PFSK-1 (cell line): ENCODE measurements around the gene PPP1R15B.

Experiments
- FOXP2 ChIP-seq: optimal IDR thresholded peaks from 2 replicates; pipeline ENCODE3; 2011; ENCODE audit warnings: borderline replicate concordance, control low read depth, inconsistent platforms; ENCODE audit not compliant: insufficient read depth; ENCODE audit errors: extremely low read length, extremely low read depth
- POLR2AphosphoS5 ChIP-seq: IDR thresholded peaks from 2 replicates; pipeline ENCODE4 v1.6.1; 2012; ENCODE audit warnings: low read depth, mild to moderate bottlenecking, control low read depth, low read length, moderate library complexity
- SIN3A ChIP-seq: IDR thresholded peaks from 2 replicates; pipeline ENCODE4 v1.6.1; 2012; ENCODE audit warnings: mild to moderate bottlenecking, low read length, moderate library complexity, borderline replicate concordance; ENCODE audit not compliant: insufficient read depth
- TAF1 ChIP-seq: IDR thresholded peaks from 2 replicates; pipeline ENCODE4 v1.6.1; 2012; ENCODE audit warnings: low read length, control low read depth, borderline replicate concordance; ENCODE audit not compliant: insufficient read depth
- TF ChIP-seq, protein P1 (sequence below), 2 experiments: IDR thresholded peaks; 2 replicates each; pipeline versions ENCODE4 v1.6.1 to v1.8.0; 2011 to 2012; ENCODE audit warnings: low read depth in 2 of 2, low read length in 2 of 2, control low read depth in 1 of 2, inconsistent platforms in 1 of 2, mild to moderate bottlenecking in 1 of 2, moderate library complexity in 1 of 2; ENCODE audit not compliant: insufficient read depth in 1 of 2

The PPP1R15B gene

DNA sequence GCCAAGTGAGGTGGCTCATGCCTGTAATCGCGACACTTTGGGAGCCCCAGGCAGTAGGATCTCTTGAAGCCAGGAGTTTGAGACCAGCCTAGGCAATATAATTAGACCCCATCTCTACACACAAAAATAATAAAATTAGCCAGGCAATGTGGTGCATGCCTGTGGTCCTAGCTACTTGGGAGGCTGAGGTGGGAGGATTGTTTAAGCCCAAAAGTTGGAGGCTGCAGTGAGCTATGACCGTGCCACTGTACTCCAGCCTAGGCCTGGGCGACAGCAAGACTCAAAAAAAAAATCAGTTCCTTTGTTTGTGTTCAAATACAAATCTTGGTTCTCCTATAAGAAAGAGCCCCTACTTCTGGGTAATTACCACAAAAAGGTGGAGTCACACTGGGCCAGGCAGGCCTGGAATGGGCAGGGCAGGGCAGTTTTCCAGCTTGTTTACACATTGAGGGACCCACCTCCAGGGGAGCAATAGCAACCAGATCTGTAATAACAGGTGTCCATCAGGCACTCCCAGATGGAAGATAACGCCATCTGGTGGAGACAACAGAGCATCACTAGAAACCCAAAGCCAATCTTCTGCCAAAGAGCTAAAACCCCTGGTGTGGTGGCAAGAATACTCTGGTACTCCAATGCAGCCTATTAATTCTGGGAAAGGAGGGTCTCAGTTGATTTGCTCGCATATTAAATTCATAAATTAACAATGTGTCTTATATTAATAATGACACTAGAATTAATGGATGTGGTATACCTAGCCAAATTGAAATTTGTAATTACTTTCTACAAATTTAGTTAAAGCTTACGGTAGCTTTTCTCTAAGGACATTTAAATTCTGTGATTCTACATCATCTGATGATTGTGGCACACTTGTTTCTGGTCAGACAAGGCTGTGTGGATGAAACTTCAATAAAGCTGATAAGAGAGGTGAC lies 13.2 kb downstream of the PPP1R15B start:
- TF ChIP-seq FOXP2 (peak; percentile 64), POLR2AphosphoS5 (peak; percentile 32; the same call in 1 of the 2 replicates), TAF1 (no peak)

- TF ChIP-seq POLR2AphosphoS5 (no peak), FOXP2 (no peak), SIN3A (no peak), TAF1 (no peak)
- TF ChIP-seq, protein P1, sequence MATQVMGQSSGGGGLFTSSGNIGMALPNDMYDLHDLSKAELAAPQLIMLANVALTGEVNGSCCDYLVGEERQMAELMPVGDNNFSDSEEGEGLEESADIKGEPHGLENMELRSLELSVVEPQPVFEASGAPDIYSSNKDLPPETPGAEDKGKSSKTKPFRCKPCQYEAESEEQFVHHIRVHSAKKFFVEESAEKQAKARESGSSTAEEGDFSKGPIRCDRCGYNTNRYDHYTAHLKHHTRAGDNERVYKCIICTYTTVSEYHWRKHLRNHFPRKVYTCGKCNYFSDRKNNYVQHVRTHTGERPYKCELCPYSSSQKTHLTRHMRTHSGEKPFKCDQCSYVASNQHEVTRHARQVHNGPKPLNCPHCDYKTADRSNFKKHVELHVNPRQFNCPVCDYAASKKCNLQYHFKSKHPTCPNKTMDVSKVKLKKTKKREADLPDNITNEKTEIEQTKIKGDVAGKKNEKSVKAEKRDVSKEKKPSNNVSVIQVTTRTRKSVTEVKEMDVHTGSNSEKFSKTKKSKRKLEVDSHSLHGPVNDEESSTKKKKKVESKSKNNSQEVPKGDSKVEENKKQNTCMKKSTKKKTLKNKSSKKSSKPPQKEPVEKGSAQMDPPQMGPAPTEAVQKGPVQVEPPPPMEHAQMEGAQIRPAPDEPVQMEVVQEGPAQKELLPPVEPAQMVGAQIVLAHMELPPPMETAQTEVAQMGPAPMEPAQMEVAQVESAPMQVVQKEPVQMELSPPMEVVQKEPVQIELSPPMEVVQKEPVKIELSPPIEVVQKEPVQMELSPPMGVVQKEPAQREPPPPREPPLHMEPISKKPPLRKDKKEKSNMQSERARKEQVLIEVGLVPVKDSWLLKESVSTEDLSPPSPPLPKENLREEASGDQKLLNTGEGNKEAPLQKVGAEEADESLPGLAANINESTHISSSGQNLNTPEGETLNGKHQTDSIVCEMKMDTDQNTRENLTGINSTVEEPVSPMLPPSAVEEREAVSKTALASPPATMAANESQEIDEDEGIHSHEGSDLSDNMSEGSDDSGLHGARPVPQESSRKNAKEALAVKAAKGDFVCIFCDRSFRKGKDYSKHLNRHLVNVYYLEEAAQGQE (IDR thresholded peaks at IDR 0.05; ENCODE audit: insufficient read depth in 1 of 2, low read depth in 2 of 2, low read length in 2 of 2), result no peak
Measured at GRCh38 chr1:204396015-204396583, 15.5 kb downstream of the PPP1R15B start.

DNA sequence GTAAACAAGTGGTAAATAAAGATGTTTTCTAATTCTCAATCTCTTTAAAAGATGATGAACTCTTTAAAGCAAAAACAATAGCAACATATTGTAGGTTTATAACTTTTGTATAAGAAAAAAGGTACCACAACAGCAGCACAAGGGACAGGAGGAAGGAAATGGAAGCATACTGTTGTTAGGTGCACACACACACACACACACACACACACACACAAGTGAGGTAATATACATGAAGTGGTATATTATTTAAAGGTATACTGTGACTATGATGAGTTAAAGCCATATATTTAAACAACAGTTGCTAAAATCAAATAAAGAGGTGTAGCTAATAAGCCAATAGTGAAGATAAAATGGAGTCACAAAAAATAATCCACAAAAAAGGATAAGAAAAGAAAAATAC lies 20.0 kb downstream of the PPP1R15B start:
- TF ChIP-seq, protein P1 (IDR thresholded peaks at IDR 0.05; ENCODE audit: insufficient read depth in 1 of 2, low read depth in 2 of 2, low read length in 2 of 2), result no peak
- TF ChIP-seq POLR2AphosphoS5, result no peak
- TF ChIP-seq SIN3A, result no peak
- no peak for TF ChIP-seq FOXP2
- TF ChIP-seq TAF1, result no peak

DNA sequence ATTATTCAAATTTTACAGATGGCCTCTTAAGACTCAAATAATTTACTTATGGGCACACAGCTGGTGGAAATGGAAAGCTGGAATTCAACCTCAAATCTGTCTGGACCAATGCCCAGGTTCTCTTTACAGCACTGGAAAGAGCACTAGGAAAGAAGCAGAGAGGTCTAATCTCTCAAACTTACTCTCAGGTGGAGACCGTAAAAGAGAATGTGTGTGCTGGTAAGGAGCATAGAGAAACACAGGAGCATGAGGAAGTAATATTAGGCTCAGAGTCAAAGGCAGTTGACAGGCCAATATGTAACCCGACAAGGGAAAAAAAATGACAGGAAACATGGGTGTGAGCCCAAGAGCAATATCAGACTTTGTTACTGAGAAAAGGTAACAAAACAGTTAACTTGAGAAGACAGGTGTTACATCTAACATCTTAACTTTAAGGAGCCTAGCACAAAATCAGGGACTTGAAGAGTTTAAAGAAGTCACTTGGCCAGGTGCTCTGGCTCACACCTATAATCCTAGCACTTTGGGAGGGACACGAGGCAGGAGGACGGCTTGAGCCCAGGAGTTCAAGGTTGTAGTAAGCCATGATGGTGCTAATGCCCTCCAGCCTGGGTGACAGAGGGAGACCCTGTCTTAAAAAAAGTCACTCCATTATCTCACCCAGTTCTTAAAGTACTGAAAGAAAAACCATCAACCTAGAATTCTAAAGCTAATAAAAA lies 20.7 kb downstream of the PPP1R15B start:
- TF ChIP-seq SIN3A (no peak), TAF1 (no peak), POLR2AphosphoS5 (no peak), FOXP2 (no peak)
- TF ChIP-seq, protein P1 (IDR thresholded peaks at IDR 0.05; ENCODE audit: insufficient read depth in 1 of 2, low read depth in 2 of 2, low read length in 2 of 2), result no peak

DNA sequence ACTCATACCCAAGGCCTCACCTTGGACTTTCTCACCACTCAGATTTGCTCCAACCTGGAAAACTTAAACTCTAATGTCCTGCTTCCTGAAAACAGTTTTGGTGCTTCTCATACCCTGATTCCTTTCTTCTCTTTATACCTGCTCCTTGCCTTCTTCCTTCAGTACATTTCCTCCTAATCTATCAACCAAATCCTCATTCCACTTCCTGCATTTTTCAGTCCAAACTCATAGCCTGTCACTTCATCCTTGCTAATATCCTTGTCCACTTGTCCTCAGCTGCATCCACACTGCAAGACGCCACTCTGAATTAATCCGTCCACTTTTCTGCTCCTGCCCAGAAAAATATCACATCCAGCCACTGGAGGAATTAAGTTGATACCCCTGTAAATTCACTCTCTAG lies 25.9 kb downstream of the PPP1R15B start:
- TF ChIP-seq TAF1 (no peak), FOXP2 (no peak), SIN3A (no peak), POLR2AphosphoS5 (no peak)
- TF ChIP-seq, protein P1 (IDR thresholded peaks at IDR 0.05; ENCODE audit: insufficient read depth in 1 of 2, low read depth in 2 of 2, low read length in 2 of 2), result no peak
